ENCODE data around the gene NCOA1. TPM values are rescaled to one million over a fixed set of nuclear protein-coding genes. Genes with fewer than 3 reads are reported as not detected.

The NCOA1 gene
- total RNA-seq, 1 experiment from 2014 or later = 24.6 TPM

DNA sequence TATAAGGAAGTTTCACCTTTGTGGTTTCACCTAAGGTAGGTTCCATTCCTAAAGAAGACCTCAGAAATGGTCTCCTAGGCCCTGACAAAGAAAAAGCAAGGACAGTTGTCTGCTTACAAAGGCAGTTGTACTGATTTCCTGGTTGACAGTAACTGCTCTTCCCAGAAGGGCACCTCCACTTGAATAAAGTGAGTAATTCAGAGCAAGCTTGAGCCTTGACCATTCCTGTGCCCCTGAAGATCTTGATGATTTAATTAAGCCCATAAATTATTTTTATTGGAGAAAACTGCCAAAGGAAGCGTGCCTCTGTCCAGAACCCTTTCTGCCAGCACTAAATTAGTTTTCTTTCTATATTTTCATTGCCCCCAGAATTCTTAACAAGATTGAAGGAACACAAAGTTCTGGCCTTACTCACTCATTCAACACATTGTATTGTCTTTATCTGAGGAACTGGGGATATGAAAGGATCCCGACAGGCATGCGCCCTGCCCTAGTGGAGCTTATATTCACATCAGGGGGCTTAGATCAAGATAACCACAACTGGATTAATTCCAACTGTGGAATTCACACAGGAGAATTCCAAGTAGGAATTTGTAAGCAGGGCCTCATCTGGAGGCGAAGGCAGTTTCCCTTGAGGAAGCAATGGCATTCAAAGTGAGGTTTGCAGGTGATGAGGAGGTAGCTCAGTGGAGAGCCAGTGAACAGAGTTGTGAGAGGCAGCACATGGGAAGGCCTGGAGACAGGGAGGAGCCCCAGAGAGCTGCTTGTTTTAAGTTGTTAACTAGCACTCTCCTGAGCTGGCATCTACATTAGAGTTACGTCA, 280.9 kb downstream of the NCOA1 start:
- no peaks in the 10 kb centered on the region for H3K4me1 ChIP-seq (ENCODE audit: control insufficient read depth, insufficient read depth, low read length)
- no peak overlapping the region for H3K4me3 ChIP-seq (ENCODE audit: low read depth in 2 of 2, low read length in 2 of 2)
- no peaks in the 10 kb centered on the region for H3K27me3 ChIP-seq (ENCODE audit: control insufficient read depth, insufficient read depth, low read length)
- no TSS peak for BruUV-seq (replicated peaks)
- no peaks in the 10 kb centered on the region for H3K9me3 ChIP-seq (ENCODE audit: control insufficient read depth, insufficient read depth, low read depth, low read length)
- ChIA-PET POLR2A (no interaction called here), CTCF (no interaction called here)
- H3K27ac ChIP-seq (ENCODE audit: low read length) = no peak overlapping the region
- TF ChIP-seq, protein P1, sequence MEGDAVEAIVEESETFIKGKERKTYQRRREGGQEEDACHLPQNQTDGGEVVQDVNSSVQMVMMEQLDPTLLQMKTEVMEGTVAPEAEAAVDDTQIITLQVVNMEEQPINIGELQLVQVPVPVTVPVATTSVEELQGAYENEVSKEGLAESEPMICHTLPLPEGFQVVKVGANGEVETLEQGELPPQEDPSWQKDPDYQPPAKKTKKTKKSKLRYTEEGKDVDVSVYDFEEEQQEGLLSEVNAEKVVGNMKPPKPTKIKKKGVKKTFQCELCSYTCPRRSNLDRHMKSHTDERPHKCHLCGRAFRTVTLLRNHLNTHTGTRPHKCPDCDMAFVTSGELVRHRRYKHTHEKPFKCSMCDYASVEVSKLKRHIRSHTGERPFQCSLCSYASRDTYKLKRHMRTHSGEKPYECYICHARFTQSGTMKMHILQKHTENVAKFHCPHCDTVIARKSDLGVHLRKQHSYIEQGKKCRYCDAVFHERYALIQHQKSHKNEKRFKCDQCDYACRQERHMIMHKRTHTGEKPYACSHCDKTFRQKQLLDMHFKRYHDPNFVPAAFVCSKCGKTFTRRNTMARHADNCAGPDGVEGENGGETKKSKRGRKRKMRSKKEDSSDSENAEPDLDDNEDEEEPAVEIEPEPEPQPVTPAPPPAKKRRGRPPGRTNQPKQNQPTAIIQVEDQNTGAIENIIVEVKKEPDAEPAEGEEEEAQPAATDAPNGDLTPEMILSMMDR (IDR thresholded peaks at IDR 0.05) = no peak
- TF ChIP-seq POLR2AphosphoS5 (IDR thresholded peaks at IDR 0.05; ENCODE audit: low read depth, low read length) = no peak
- TF ChIP-seq REST (IDR thresholded peaks at IDR 0.05; ENCODE audit: insufficient read depth in 1 of 2, low read depth in 2 of 2, low read length in 1 of 2) = no peak
- TF ChIP-seq SIN3A (IDR thresholded peaks at IDR 0.05; ENCODE audit: borderline replicate concordance, insufficient read depth, low read depth, low read length) = no peak
- TF ChIP-seq TCF7L2 (IDR thresholded peaks at IDR 0.05; ENCODE audit: low read depth, low read length) = no peak
- in situ Hi-C loops (cut with HindIII; ENCODE audit: low pct_unique_long_range_greater_than_20kb, low sequenced_read_pairs) = no loop called here
- no peak for DNase-seq (ENCODE audit: low read depth, low spot score)
- ATAC-seq = no peak
- intact Hi-C loops (cut with micrococcal nuclease; ENCODE audit: unreplicated experiment) = no loop called here
- H3K36me3 ChIP-seq (ENCODE audit: control insufficient read depth, insufficient read depth, low read length) = no peaks in the 10 kb centered on the region

GRCh38 chr2:24774373-24774772, 283.3 kb downstream of the NCOA1 start:
- Histone ChIP-seq H3K36me3 (ENCODE audit: control insufficient read depth, insufficient read depth, low read length) (no peaks in the 10 kb centered on the region), H3K4me1 (ENCODE audit: control insufficient read depth, insufficient read depth, low read length) (no peaks in the 10 kb centered on the region), H3K27ac (ENCODE audit: low read length) (no peak overlapping the region), H3K4me3 (ENCODE audit: low read depth in 2 of 2, low read length in 2 of 2) (no peak overlapping the region), H3K27me3 (ENCODE audit: control insufficient read depth, insufficient read depth, low read length) (no peaks in the 10 kb centered on the region), H3K9me3 (ENCODE audit: control insufficient read depth, insufficient read depth, low read depth, low read length) (no peaks in the 10 kb centered on the region)
- no peak for DNase-seq (ENCODE audit: low read depth, low spot score)
- TF ChIP-seq POLR2AphosphoS5 (IDR thresholded peaks at IDR 0.05; ENCODE audit: low read depth, low read length) (no peak), SIN3A (IDR thresholded peaks at IDR 0.05; ENCODE audit: borderline replicate concordance, insufficient read depth, low read depth, low read length) (no peak), TCF7L2 (IDR thresholded peaks at IDR 0.05; ENCODE audit: low read depth, low read length) (no peak), REST (IDR thresholded peaks at IDR 0.05; ENCODE audit: insufficient read depth in 1 of 2, low read depth in 2 of 2, low read length in 1 of 2) (no peak)
- TF ChIP-seq, protein P1 (IDR thresholded peaks at IDR 0.05) = no peak
- no peak for ATAC-seq
- intact Hi-C loops (cut with micrococcal nuclease; ENCODE audit: unreplicated experiment) = no loop called here
- no TSS peak for BruUV-seq (replicated peaks)
- ChIA-PET POLR2A (no interaction called here), CTCF (interaction anchor here (0.6 kb wide), 1 partner anchor 52 kb away, joined by 4 read pairs; no protein-coding TSS in a partner anchor)
- in situ Hi-C loops (cut with HindIII; ENCODE audit: low pct_unique_long_range_greater_than_20kb, low sequenced_read_pairs) = no loop called here

Data from Panc1 (cell line).